ENCODE data around the gene BHMT2.

Gene BHMT2, protein sequence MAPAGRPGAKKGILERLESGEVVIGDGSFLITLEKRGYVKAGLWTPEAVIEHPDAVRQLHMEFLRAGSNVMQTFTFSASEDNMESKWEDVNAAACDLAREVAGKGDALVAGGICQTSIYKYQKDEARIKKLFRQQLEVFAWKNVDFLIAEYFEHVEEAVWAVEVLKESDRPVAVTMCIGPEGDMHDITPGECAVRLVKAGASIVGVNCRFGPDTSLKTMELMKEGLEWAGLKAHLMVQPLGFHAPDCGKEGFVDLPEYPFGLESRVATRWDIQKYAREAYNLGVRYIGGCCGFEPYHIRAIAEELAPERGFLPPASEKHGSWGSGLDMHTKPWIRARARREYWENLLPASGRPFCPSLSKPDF

DNA sequence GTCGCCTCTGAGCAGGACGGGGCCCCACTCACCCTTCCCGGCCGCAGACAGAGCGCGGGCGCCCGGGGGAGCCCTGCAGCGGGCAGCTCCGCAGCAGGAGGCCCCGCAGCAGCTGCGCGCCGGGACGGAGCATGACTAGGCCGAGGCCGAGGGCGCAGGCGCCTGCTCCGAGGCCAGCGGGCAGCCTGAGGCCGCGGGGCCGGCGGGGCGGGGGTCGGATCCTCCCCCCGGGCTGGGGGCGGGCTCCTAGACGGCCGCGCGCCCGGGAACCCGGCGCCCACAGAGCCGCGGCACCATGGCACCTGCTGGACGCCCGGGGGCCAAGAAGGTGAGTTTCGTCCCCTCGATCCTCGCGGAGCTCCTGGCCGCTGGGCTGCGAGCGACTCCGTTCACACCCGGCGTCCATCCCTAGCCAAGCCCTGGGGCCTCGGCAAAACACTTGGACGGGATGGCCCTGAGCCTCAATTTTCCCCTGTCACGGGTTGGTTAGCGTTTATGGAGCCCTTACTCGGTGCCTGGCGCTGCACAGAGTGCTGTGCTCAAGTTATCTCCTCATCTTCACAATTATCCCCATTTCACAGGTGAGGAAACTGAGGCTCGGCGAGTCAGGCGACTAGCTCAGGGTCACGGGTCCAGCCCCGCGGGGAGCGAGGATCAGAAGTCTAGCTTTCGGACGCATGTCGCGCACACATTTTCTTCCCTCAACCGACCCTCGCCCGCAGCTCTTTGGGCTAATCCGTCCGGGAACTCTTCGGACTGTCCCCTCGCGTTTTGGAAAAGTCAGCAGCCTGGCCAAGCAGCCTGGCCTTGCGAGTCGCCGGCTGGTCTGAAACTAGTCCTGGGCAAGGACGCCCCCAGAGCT, at the start of gene BHMT2, which contains the start of gene DMGDH:
Gene BHMT2 (plus strand): TSS at position 280 of the 862 bp plus-strand sequence. CDS start 16 bp downstream, at position 296.
Gene DMGDH (minus strand): TSS at position 187 of the 862 bp plus-strand sequence. CDS start 54 bp downstream, at position 133.
- peak within 1 kb of the TSS; percentile 40 for H3K27ac ChIP-seq (ENCODE audit: low read depth, low read length)
- peak within 1 kb of the TSS; percentile 31 for H3K4me3 ChIP-seq (ENCODE audit: low read length)
- H3K4me1 ChIP-seq (ENCODE audit: control insufficient read depth, insufficient read depth, low read length) = no peaks in the 10 kb centered on the region
- no peak within 1 kb of the TSS for H3K9ac ChIP-seq (ENCODE audit: low read length)
- H3K36me3 ChIP-seq (ENCODE audit: control insufficient read depth, insufficient read depth, low read length) = no peaks in the 10 kb centered on the region
- no peaks in the 10 kb centered on the region for H3K27me3 ChIP-seq (ENCODE audit: control insufficient read depth, insufficient read depth, low read length)

DNA sequence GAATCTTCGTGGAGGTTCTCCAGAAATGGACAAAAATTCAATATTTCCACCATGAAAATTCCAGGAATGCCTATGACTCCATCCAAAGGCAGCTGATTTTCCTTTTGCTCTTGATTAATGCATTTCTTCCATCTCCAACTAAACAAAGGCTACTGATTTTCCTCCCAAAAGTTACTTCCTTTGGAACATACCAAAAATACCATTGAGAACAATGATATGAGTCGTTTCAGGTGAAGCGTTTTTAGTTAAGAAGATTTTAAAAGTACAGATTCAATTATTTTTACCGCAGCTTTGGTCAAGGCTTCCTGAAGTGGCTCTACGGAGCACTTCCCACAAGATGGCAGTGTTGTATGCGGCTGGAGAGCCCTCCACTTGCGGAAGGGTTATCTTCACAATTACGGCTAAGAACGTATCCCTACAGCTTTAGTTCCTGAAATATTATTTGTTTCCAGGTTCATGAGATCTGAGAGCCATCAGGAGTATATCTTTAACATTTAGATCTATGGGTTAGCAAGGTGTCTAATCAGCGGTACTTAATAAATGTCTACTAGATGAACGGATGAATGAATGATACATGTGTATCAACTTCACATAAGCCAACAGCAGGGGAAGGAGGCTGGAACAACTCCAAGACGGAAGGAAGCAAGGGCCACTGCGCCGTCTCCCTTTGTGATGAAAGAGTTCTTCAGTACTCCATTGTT, 48.6 kb upstream of the BHMT2 start:
- Histone ChIP-seq H3K36me3 (ENCODE audit: control insufficient read depth, insufficient read depth, low read length) (no peaks in the 10 kb centered on the region), H3K27me3 (ENCODE audit: control insufficient read depth, insufficient read depth, low read length) (no peaks in the 10 kb centered on the region), H3K9ac (ENCODE audit: low read length) (no peak overlapping the region), H3K27ac (ENCODE audit: low read depth, low read length) (peak overlapping the region; percentile 26), H3K4me1 (ENCODE audit: control insufficient read depth, insufficient read depth, low read length) (peaks cover 12% of the 10 kb centered on the region), H3K4me3 (ENCODE audit: low read length) (no peak overlapping the region)

DNA sequence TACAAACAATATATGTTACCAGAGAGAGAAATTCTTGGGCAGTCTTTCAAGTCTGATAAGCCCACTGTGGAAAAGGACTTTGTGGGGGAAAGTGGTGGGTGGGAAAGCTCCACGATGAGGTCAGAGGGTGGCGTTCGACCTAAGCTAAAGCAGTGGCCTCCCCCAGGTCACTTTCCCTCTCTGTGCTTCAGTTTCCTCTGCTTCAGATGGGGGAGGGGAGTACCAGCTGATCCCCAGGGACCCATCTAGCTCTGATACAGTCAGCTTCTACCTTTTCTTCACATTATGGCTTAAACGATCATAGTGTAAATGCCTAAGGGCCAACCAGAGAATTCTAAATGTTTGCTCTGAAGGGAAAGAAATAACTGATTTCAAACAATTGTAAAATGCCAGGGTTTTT, 47.8 kb upstream of the BHMT2 start:
- Histone ChIP-seq H3K27ac (ENCODE audit: low read depth, low read length) (no peak overlapping the region), H3K4me3 (ENCODE audit: low read length) (no peak overlapping the region), H3K27me3 (ENCODE audit: control insufficient read depth, insufficient read depth, low read length) (no peaks in the 10 kb centered on the region), H3K4me1 (ENCODE audit: control insufficient read depth, insufficient read depth, low read length) (peaks cover 12% of the 10 kb centered on the region), H3K9ac (ENCODE audit: low read length) (no peak overlapping the region), H3K36me3 (ENCODE audit: control insufficient read depth, insufficient read depth, low read length) (no peaks in the 10 kb centered on the region)

DNA sequence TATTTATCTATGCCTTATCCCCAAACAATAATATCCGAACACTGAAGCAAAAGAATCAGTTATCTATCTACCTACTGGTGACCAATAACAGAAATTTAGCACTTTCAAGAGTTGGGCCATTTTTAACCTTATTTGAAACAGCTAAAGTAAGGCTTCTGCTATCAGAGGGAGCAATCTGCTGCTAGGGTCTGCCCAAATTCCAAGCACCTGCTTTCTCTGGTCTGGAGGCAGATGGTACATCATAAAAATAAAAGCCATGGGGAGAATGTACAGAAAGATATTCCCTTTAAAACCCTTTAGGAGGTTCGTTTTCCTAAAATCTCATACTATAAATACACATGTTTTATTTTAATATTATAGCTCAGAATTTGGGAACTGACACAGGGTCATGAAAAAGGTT, 46.8 kb upstream of the BHMT2 start:
- Histone ChIP-seq H3K36me3 (ENCODE audit: control insufficient read depth, insufficient read depth, low read length) (no peaks in the 10 kb centered on the region), H3K27ac (ENCODE audit: low read depth, low read length) (no peak overlapping the region), H3K4me1 (ENCODE audit: control insufficient read depth, insufficient read depth, low read length) (peaks cover 12% of the 10 kb centered on the region), H3K27me3 (ENCODE audit: control insufficient read depth, insufficient read depth, low read length) (no peaks in the 10 kb centered on the region), H3K4me3 (ENCODE audit: low read length) (no peak overlapping the region), H3K9ac (ENCODE audit: low read length) (no peak overlapping the region)

DNA sequence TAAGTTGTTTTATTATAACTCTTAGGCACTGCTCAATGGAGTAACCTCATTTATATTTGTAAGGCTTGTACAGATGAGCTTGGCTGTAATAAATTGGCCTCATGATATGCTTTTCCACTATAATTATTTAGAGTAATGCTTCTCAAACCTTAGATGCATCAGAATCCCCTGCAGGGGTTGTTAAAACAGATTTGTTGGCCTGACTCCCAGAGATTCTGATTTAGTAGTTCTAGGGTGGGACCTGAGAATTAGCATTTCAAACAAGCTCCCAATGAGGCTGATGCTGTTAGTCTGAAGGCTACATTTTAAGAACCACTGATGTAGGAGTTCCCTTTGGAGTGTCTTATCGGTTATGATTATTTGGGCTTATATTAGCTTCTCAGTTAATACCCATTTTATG, 46.2 kb upstream of the BHMT2 start:
- no peaks in the 10 kb centered on the region for H3K36me3 ChIP-seq (ENCODE audit: control insufficient read depth, insufficient read depth, low read length)
- H3K4me1 ChIP-seq (ENCODE audit: control insufficient read depth, insufficient read depth, low read length) = peaks cover 12% of the 10 kb centered on the region
- no peaks in the 10 kb centered on the region for H3K27me3 ChIP-seq (ENCODE audit: control insufficient read depth, insufficient read depth, low read length)
- no peak overlapping the region for H3K9ac ChIP-seq (ENCODE audit: low read length)
- no peak overlapping the region for H3K4me3 ChIP-seq (ENCODE audit: low read length)
- H3K27ac ChIP-seq (ENCODE audit: low read depth, low read length) = no peak overlapping the region

DNA sequence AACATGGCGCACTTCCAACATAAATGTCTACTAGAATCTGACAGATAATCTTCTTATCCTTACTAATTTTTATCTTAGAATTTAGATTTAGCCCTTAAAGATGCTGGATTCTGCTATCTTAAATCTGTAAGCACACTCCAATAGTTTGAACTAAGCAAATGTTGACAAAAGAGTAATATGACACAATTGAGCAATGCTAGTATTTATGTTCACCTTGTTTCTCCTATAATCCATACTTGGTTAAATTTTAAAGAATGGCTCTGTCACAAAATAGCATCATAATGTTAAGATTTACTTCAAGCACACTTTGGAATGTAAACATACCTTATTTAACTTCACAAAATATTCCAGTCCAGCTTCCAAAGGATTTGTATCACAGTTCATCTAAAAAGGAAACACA, 45.6 kb upstream of the BHMT2 start:
- Histone ChIP-seq H3K9ac (ENCODE audit: low read length) (no peak overlapping the region), H3K36me3 (ENCODE audit: control insufficient read depth, insufficient read depth, low read length) (no peaks in the 10 kb centered on the region), H3K27me3 (ENCODE audit: control insufficient read depth, insufficient read depth, low read length) (no peaks in the 10 kb centered on the region), H3K4me1 (ENCODE audit: control insufficient read depth, insufficient read depth, low read length) (peaks cover 12% of the 10 kb centered on the region), H3K4me3 (ENCODE audit: low read length) (no peak overlapping the region), H3K27ac (ENCODE audit: low read depth, low read length) (no peak overlapping the region)

DNA sequence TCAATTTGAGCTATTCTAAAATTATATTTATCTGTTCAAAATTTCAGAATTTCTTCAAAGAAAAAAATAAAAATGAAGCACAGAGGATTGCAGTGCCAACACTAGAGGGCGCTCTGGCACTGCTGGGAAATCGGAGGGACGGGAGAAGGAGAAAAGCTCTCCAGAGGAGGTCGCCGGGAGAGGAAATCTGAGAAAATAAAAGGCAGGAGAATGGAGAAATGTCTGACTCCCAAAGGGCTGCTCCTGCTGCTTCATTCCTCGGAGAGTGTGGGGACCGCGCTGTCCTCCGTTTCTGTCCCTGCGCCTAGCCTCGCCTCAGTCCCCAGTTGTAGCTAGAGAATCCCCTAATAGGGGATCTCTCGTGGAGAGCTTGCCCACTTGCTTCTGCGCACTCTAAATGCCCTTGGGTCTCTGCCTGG, 44.5 kb upstream of the BHMT2 start:
- Histone ChIP-seq H3K36me3 (ENCODE audit: control insufficient read depth, insufficient read depth, low read length) (no peaks in the 10 kb centered on the region), H3K27me3 (ENCODE audit: control insufficient read depth, insufficient read depth, low read length) (no peaks in the 10 kb centered on the region), H3K4me3 (ENCODE audit: low read length) (peak overlapping the region; percentile 49), H3K27ac (ENCODE audit: low read depth, low read length) (peak overlapping the region; percentile 16), H3K4me1 (ENCODE audit: control insufficient read depth, insufficient read depth, low read length) (peaks cover 12% of the 10 kb centered on the region), H3K9ac (ENCODE audit: low read length) (no peak overlapping the region)

DNA sequence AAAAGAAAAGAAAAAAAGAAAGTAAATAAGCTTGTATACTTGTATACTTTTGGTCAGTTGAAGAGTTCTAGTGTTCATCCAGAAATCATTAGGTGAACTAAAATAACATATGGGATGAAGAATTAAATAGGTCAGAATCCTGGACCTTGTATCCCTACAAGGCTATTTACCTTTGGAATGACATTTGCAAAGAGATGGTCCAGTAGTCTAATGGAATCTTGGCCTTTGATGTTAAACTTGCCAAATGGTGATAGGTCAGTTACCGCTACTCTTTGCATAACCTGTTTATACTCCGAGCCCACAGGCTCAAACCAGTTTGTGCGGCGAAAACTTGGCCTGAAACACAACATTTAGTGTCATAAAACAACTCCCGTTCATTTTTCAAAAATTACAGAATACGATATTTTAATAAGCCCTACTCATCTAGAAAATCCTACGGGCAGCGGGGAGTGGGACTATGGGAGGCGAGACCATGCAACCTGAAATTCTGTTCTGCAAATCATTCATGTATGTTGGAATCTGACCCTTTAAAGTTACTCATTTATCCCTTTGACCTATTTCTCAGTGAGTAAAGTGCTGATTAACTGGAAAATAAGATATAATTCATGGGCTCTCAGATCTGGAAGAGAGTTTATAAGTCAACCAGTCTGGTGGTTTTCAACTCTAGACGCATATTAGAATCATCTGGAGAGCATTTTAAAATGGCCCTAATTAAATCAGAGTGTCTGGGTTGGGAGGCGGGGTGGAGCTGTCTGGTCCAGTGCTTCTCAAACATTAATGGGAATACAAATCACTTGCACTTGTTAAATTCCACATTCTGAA, 38.7 kb upstream of the BHMT2 start:
- Histone ChIP-seq H3K9ac (ENCODE audit: low read length) (no peak overlapping the region), H3K4me1 (ENCODE audit: control insufficient read depth, insufficient read depth, low read length) (no peaks in the 10 kb centered on the region), H3K27ac (ENCODE audit: low read depth, low read length) (no peak overlapping the region), H3K4me3 (ENCODE audit: low read length) (no peak overlapping the region), H3K27me3 (ENCODE audit: control insufficient read depth, insufficient read depth, low read length) (no peaks in the 10 kb centered on the region), H3K36me3 (ENCODE audit: control insufficient read depth, insufficient read depth, low read length) (no peaks in the 10 kb centered on the region)

DNA sequence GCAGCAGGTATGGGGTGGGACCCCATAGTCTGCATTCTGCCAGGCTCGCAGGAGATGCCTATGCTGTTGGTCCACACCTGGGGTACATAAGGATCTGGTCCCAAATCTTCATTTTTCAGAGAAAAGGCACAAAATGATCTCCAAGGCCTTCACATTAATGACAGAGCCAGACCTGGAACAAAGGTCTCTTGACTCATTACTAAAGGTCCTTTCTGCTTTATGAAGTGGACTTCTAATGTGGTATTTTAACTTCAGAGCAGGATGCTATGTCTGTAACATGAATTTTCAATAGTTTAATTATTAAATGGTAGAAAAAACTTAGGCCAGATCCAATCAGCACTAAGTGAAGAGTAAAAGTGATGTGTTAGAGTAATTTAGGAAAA, 38.1 kb upstream of the BHMT2 start:
- Histone ChIP-seq H3K27me3 (ENCODE audit: control insufficient read depth, insufficient read depth, low read length) (no peaks in the 10 kb centered on the region), H3K27ac (ENCODE audit: low read depth, low read length) (no peak overlapping the region), H3K36me3 (ENCODE audit: control insufficient read depth, insufficient read depth, low read length) (no peaks in the 10 kb centered on the region), H3K9ac (ENCODE audit: low read length) (no peak overlapping the region), H3K4me3 (ENCODE audit: low read length) (no peak overlapping the region), H3K4me1 (ENCODE audit: control insufficient read depth, insufficient read depth, low read length) (no peaks in the 10 kb centered on the region)

DNA sequence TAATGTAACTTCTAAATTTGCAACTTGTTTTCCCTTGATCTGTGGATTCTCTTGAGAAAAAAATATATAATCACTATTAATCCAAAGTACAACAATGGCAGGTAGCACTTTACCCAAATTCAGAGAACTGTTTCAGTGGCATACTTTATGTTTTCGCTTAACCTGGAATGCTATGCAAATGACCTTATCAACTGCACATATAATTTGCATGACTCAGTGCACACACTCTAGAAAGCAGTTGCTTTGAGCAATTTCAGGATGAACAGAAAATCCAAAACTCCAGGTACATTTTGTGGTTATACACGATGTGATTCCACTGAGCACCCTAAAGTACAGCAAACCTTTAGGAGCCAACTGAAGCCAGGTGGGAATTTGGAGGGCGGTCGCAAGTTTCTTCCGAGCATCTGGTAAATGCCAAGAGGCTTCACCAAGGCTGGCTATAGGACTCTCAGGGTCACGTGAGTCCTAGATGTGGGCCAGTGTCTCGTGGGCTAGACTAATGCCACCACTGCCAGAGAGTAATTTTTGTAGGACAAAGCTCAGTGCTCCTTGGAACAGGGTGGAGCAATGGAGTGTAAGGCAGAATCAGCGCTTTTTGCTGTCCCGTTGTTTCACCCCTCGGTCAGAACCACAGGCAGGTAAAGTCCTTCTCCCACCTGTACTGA, 37.4 kb upstream of the BHMT2 start:
- H3K4me3 ChIP-seq (ENCODE audit: low read length) = no peak overlapping the region
- no peaks in the 10 kb centered on the region for H3K27me3 ChIP-seq (ENCODE audit: control insufficient read depth, insufficient read depth, low read length)
- no peak overlapping the region for H3K9ac ChIP-seq (ENCODE audit: low read length)
- H3K27ac ChIP-seq (ENCODE audit: low read depth, low read length) = no peak overlapping the region
- no peaks in the 10 kb centered on the region for H3K4me1 ChIP-seq (ENCODE audit: control insufficient read depth, insufficient read depth, low read length)
- H3K36me3 ChIP-seq (ENCODE audit: control insufficient read depth, insufficient read depth, low read length) = no peaks in the 10 kb centered on the region

DNA sequence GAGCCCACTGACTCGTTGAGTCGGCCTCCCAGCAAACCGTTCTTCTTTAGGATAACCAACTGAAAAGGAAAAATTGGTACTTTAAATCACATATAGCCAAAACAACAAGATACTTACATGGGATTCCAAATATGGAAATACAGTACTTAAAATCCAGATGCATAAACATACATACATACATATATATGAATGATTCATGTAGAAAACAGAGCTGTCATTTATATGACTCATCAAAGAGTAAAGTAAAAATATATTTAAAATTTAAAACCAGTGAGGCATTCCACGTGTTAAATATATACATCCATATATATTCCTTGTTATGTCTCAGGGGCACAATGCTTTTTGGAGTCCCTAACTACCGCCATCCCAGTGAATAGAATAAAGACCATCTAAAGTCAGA, 36.8 kb upstream of the BHMT2 start:
- Histone ChIP-seq H3K4me3 (ENCODE audit: low read length) (no peak overlapping the region), H3K27me3 (ENCODE audit: control insufficient read depth, insufficient read depth, low read length) (no peaks in the 10 kb centered on the region), H3K36me3 (ENCODE audit: control insufficient read depth, insufficient read depth, low read length) (no peaks in the 10 kb centered on the region), H3K27ac (ENCODE audit: low read depth, low read length) (no peak overlapping the region), H3K9ac (ENCODE audit: low read length) (no peak overlapping the region), H3K4me1 (ENCODE audit: control insufficient read depth, insufficient read depth, low read length) (no peaks in the 10 kb centered on the region)

All from rectal smooth muscle tissue (tissue), 1 donor.